ENCODE results near the gene MESP2. TPM values are rescaled to one million over a fixed set of nuclear protein-coding genes. Genes with fewer than 3 reads are reported as not detected.

MESP2 gene
- total and polyA plus RNA-seq, 9 of the 15 experiments (the other 6 are each of a cell fraction or from before 2014, with no cell fraction given) = 0.08 to 0.82 (median 0.37) TPM

DNA sequence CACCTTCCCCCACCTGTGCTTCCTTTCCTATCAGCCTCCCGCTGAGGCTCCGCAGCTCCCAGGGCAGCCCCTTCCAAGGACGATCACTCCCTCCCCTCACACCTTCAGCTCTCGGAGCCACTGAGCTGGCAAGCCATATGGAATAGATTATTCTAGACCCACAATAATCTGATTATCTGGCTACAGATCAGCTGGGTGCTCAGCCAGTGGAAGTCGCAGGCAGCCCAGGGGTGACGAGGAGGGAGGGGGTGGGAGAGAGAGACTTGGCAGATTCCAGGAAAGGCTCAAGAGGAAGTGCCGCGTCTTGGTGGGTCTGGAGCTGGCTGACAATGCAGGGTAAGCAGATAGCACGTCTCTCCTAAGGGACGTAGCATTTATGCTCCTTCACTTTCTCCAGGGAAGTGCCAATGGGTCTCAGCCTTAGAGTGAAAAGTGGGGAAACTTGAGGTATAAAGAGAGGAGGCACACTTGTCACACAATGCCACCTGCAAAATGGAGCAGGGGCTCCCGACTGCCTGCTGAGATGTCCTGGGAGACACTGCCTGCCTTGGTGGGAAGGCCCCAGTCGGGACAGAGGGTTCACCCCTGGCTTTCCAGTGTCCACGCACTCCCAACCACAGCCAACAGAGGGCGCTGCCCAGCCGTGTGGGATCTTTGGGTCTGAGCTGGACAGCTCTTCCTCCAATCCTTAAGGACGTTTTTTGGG lies 15.7 kb upstream of the MESP2 start (continued):
- TF ChIP-seq, protein P1, sequence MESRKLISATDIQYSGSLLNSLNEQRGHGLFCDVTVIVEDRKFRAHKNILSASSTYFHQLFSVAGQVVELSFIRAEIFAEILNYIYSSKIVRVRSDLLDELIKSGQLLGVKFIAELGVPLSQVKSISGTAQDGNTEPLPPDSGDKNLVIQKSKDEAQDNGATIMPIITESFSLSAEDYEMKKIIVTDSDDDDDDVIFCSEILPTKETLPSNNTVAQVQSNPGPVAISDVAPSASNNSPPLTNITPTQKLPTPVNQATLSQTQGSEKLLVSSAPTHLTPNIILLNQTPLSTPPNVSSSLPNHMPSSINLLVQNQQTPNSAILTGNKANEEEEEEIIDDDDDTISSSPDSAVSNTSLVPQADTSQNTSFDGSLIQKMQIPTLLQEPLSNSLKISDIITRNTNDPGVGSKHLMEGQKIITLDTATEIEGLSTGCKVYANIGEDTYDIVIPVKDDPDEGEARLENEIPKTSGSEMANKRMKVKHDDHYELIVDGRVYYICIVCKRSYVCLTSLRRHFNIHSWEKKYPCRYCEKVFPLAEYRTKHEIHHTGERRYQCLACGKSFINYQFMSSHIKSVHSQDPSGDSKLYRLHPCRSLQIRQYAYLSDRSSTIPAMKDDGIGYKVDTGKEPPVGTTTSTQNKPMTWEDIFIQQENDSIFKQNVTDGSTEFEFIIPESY (CRISPR knock-in tag; IDR thresholded peaks at IDR 0.05) = 0 out of 2 replicates have a peak, but pooled peaks have one; percentile 55
- TF ChIP-seq NCOA1 (IDR thresholded peaks at IDR 0.05; ENCODE audit: low read depth) = no peak
- TF ChIP-seq TBL1XR1 (IDR thresholded peaks at IDR 0.05; ENCODE audit: low read length in 2 of 2) = peak; percentile 8 to 26; a peak in 1 of 4 replicates
- TF ChIP-seq SP1 (CRISPR knock-in tag; IDR thresholded peaks at IDR 0.05) = peak; percentile 52
- TF ChIP-seq, protein P2, sequence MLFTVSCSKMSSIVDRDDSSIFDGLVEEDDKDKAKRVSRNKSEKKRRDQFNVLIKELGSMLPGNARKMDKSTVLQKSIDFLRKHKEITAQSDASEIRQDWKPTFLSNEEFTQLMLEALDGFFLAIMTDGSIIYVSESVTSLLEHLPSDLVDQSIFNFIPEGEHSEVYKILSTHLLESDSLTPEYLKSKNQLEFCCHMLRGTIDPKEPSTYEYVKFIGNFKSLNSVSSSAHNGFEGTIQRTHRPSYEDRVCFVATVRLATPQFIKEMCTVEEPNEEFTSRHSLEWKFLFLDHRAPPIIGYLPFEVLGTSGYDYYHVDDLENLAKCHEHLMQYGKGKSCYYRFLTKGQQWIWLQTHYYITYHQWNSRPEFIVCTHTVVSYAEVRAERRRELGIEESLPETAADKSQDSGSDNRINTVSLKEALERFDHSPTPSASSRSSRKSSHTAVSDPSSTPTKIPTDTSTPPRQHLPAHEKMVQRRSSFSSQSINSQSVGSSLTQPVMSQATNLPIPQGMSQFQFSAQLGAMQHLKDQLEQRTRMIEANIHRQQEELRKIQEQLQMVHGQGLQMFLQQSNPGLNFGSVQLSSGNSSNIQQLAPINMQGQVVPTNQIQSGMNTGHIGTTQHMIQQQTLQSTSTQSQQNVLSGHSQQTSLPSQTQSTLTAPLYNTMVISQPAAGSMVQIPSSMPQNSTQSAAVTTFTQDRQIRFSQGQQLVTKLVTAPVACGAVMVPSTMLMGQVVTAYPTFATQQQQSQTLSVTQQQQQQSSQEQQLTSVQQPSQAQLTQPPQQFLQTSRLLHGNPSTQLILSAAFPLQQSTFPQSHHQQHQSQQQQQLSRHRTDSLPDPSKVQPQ (CRISPR knock-in tag; IDR thresholded peaks at IDR 0.05; ENCODE audit: borderline replicate concordance) = no peak
- TF ChIP-seq ARID2 (IDR thresholded peaks at IDR 0.05) = 0 out of 2 replicates have a peak, but pooled peaks have one; percentile 77
- peak in 1 of 2 experiments; percentile 49; a peak in 1 of 4 replicates for TF ChIP-seq RCOR1 (IDR thresholded peaks at IDR 0.05; ENCODE audit: borderline replicate concordance in 1 of 2, low read depth in 2 of 2, low read length in 2 of 2)
- TF ChIP-seq HCFC1 (IDR thresholded peaks at IDR 0.05; ENCODE audit: low read depth, low read length) = 0 out of 2 replicates have a peak, but pooled peaks have one; percentile 12
- 0 out of 2 replicates have a peak, but pooled peaks have one; percentile 60 for TF ChIP-seq NR4A1 (CRISPR knock-in tag; IDR thresholded peaks at IDR 0.05)
- TF ChIP-seq NR4A1 (tag; IDR thresholded peaks at IDR 0.05) = 0 out of 2 replicates have a peak, but pooled peaks have one; percentile 28
- TF ChIP-seq FOXP1 (CRISPR knock-in tag; IDR thresholded peaks at IDR 0.05) = 0 out of 2 replicates have a peak, but pooled peaks have one; percentile 37
- TF ChIP-seq, protein P3, sequence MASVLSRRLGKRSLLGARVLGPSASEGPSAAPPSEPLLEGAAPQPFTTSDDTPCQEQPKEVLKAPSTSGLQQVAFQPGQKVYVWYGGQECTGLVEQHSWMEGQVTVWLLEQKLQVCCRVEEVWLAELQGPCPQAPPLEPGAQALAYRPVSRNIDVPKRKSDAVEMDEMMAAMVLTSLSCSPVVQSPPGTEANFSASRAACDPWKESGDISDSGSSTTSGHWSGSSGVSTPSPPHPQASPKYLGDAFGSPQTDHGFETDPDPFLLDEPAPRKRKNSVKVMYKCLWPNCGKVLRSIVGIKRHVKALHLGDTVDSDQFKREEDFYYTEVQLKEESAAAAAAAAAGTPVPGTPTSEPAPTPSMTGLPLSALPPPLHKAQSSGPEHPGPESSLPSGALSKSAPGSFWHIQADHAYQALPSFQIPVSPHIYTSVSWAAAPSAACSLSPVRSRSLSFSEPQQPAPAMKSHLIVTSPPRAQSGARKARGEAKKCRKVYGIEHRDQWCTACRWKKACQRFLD (CRISPR knock-in tag; IDR thresholded peaks at IDR 0.05) = peak; percentile 45; the same call in 1 of the 2 replicates
- TF ChIP-seq HMGN3 (IDR thresholded peaks at IDR 0.05; ENCODE audit: borderline replicate concordance, extremely low read depth, insufficient read length, low read depth, low read length) = peak; percentile 9
- TF ChIP-seq SMC3 (conservative IDR thresholded peaks at IDR 0.05; ENCODE audit: insufficient read depth, low read depth, low read length) = peak; percentile 87
